Caco-2 (cell line): ENCODE measurements around the gene SESN1. TPM values are rescaled to one million over a fixed set of nuclear protein-coding genes. Genes with fewer than 3 reads are reported as not detected.

Experiments used
- BruUV-seq: library from RNA; stranded (reverse); fragments of 400-500 nt; replicated peaks from 2 replicates; lab custom pipeline; 2021; lab: Mats Ljungman, UMichigan
- CTCF ChIA-PET: fragments of 300-600 bp; sonication (Branson Sonifier 250); formaldehyde crosslinking; loops from one replicate; lab custom pipeline; 2022; ENCODE audit warnings: antibody characterized with exemption; lab: Charles Lee
- POLR2A ChIA-PET: fragments of 300-600 bp; sonication (Branson Sonifier 250); formaldehyde crosslinking; loops from one replicate; lab custom pipeline; 2022; ENCODE audit warnings: antibody characterized with exemption; lab: Charles Lee
- DNase-seq, 2 experiments: peaks; one replicate each; pipeline versions ENCODE4 v3.0.0 to v3.0.0-alpha.2; 2020 to 2022
- H3K27me3 ChIP-seq: replicated peaks from 2 replicates; pipeline ENCODE4 v1.6.0; 2011; ENCODE audit warnings: low read length; ENCODE audit not compliant: control insufficient read depth, insufficient read depth
- H3K36me3 ChIP-seq: 2 replicates; pipeline ENCODE4 v1.5.1; 2011; ENCODE audit warnings: low read length; ENCODE audit not compliant: control insufficient read depth, insufficient read depth
- H3K4me1 ChIP-seq: fragments of 250-450 bp; sonication (Bioruptor Pico); 2 replicates; pipeline ENCODE4 v1.5.1; 2020; ENCODE audit warnings: mild to moderate bottlenecking
- H3K4me3 ChIP-seq: 2 replicates; pipeline ENCODE4 v1.5.1; 2011; ENCODE audit warnings: low read depth, mild to moderate bottlenecking, control low read depth, low read length
- H3K9me3 ChIP-seq: fragments of 250-450 bp; sonication (Bioruptor Pico); 2 replicates; pipeline ENCODE4 v1.5.1; 2020; ENCODE audit warnings: mild to moderate bottlenecking, moderate library complexity
- H3K27ac Mint-ChIP-seq: one replicate; pipeline ENCODE4 v1.8.0; 2022; ENCODE audit warnings: mixed read lengths; ENCODE audit not compliant: unreplicated experiment
- H3K27me3 Mint-ChIP-seq: one replicate; pipeline ENCODE4 v1.8.0; 2022; ENCODE audit warnings: mixed read lengths; ENCODE audit not compliant: insufficient read depth, unreplicated experiment
- H3K36me3 Mint-ChIP-seq: one replicate; pipeline ENCODE4 v1.8.0; 2022; ENCODE audit warnings: mild to moderate bottlenecking, mixed read lengths; ENCODE audit not compliant: insufficient read depth, unreplicated experiment
- H3K4me1 Mint-ChIP-seq: one replicate; pipeline ENCODE4 v1.8.0; 2022; ENCODE audit warnings: low read depth, mixed read lengths; ENCODE audit not compliant: unreplicated experiment
- H3K4me3 Mint-ChIP-seq: one replicate; pipeline ENCODE4 v1.8.0; 2022; ENCODE audit warnings: mild to moderate bottlenecking, moderate library complexity, mixed read lengths; ENCODE audit not compliant: unreplicated experiment
- H3K9me3 Mint-ChIP-seq: one replicate; pipeline ENCODE4 v1.8.0; 2022; ENCODE audit warnings: mixed read lengths; ENCODE audit not compliant: unreplicated experiment
- CTCF ChIP-seq, 2 experiments: fragments of 200-600 bp in 1 of 2; IDR thresholded peaks; 1 replicate in 1 of 2; 2 replicates in 1 of 2; pipeline versions ENCODE4 v1.5.1 to v1.8.0; 2011 to 2022; ENCODE audit warnings: antibody characterized with exemption in 1 of 2, control low read depth in 1 of 2, inconsistent platforms in 1 of 2, low read depth in 1 of 2, low read length in 1 of 2, mild to moderate bottlenecking in 1 of 2, moderate library complexity in 1 of 2; ENCODE audit not compliant: insufficient read depth in 1 of 2, severe bottlenecking in 1 of 2, unreplicated experiment in 1 of 2
- intact Hi-C: fragments of 100-400 bp; cut with micrococcal nuclease; formaldehyde crosslinking; loops from one replicate; pipeline ENCODE4 v1.10.0; 2022; ENCODE audit not compliant: unreplicated experiment
- total RNA-seq: library from RNA; stranded (reverse); gene quantifications from 2 replicates; pipeline ENCODE4 v1.2.3, GENCODE V29; 2022

The SESN1 gene
- total RNA-seq, 1 experiment from 2014 or later, result 21.9 TPM

- Mint-ChIP-seq H3K9me3 (no peaks in the 10 kb centered on the region), H3K36me3 (no peaks in the 10 kb centered on the region), H3K27me3 (no peaks in the 10 kb centered on the region), H3K27ac (no peak overlapping the region), H3K4me3 (no peak overlapping the region), H3K4me1 (no peaks in the 10 kb centered on the region)
- intact Hi-C loops, result no loop called here
- peaks cover 15% of the 10 kb centered on the region for H3K4me1 ChIP-seq
- no TSS peak for BruUV-seq
- ChIA-PET POLR2A (no interaction called here), CTCF (no interaction called here)
- DNase-seq, result no peak
- H3K4me3 ChIP-seq, result no peak overlapping the region
- no peaks in the 10 kb centered on the region for H3K27me3 ChIP-seq
- no peak for TF ChIP-seq CTCF (IDR thresholded peaks at IDR 0.05; ENCODE audit: insufficient read depth in 1 of 2, low read depth in 1 of 2, low read length in 1 of 2, severe bottlenecking in 1 of 2, unreplicated experiment in 1 of 2)
- no peaks in the 10 kb centered on the region for H3K36me3 ChIP-seq
- H3K9me3 ChIP-seq, result no peaks in the 10 kb centered on the region
Measured at GRCh38 chr6:108953681-108954080, 141.0 kb downstream of the SESN1 start.

- Mint-ChIP-seq H3K27ac (no peak overlapping the region), H3K36me3 (no peaks in the 10 kb centered on the region), H3K4me3 (no peak overlapping the region), H3K4me1 (no peaks in the 10 kb centered on the region), H3K27me3 (no peaks in the 10 kb centered on the region), H3K9me3 (no peaks in the 10 kb centered on the region)
- intact Hi-C loops, result no loop called here
- H3K36me3 ChIP-seq, result no peaks in the 10 kb centered on the region
- no peaks in the 10 kb centered on the region for H3K27me3 ChIP-seq
- POLR2A ChIA-PET, result no interaction called here
- no peak for TF ChIP-seq CTCF (IDR thresholded peaks at IDR 0.05; ENCODE audit: insufficient read depth in 1 of 2, low read depth in 1 of 2, low read length in 1 of 2, severe bottlenecking in 1 of 2, unreplicated experiment in 1 of 2)
- H3K4me3 ChIP-seq, result no peak overlapping the region
- no peaks in the 10 kb centered on the region for H3K9me3 ChIP-seq
- CTCF ChIA-PET, result no interaction called here
- peaks cover 15% of the 10 kb centered on the region for H3K4me1 ChIP-seq
- DNase-seq, result no peak
- BruUV-seq, result no TSS peak
Measured at GRCh38 chr6:108952776-108953486, 141.7 kb downstream of the SESN1 start.

GRCh38 chr6:108951351-108951953 lies 143.2 kb downstream of the SESN1 start:
- ChIA-PET CTCF (no interaction called here), POLR2A (no interaction called here)
- H3K27ac Mint-ChIP-seq, result no peak overlapping the region
- H3K27me3 Mint-ChIP-seq, result no peaks in the 10 kb centered on the region
- intact Hi-C loops, result loop anchor here (2.0 kb wide), 1 partner anchor 47 kb away; no protein-coding TSS in a partner anchor
- no peaks in the 10 kb centered on the region for H3K27me3 ChIP-seq
- no peak overlapping the region for H3K4me3 Mint-ChIP-seq
- peaks cover 15% of the 10 kb centered on the region for H3K4me1 ChIP-seq
- H3K9me3 ChIP-seq, result no peaks in the 10 kb centered on the region
- peaks cover 7% of the 10 kb centered on the region for H3K4me1 Mint-ChIP-seq
- DNase-seq, result peak in 1 of 2 experiments; percentile 17
- no peaks in the 10 kb centered on the region for H3K36me3 ChIP-seq
- no TSS peak for BruUV-seq
- TF ChIP-seq CTCF (IDR thresholded peaks at IDR 0.05; ENCODE audit: insufficient read depth in 1 of 2, low read depth in 1 of 2, low read length in 1 of 2, severe bottlenecking in 1 of 2, unreplicated experiment in 1 of 2), result no peak
- H3K4me3 ChIP-seq, result no peak overlapping the region
- no peaks in the 10 kb centered on the region for H3K9me3 Mint-ChIP-seq
- no peaks in the 10 kb centered on the region for H3K36me3 Mint-ChIP-seq
